GM19193 (cell line): Measurements from ENCODE around the gene ECSCR.
A peak's percentile ranks its signal among the peaks of the same experiment; 100 is the strongest.

Source experiments
- POLR2A ChIP-seq: IDR thresholded peaks from 4 replicates; pipeline ENCODE4 v1.6.1; 2011; ENCODE audit not compliant: insufficient read depth, insufficient read length; ENCODE audit errors: extremely low read depth

Gene ECSCR

GRCh38 chr5:139453683-139454567 is 8.6 kb downstream of the ECSCR start:
- TF ChIP-seq POLR2A: no peak

GRCh38 chr5:139451878-139452660 is 10.5 kb downstream of the ECSCR start:
- TF ChIP-seq POLR2A: no peak

DNA sequence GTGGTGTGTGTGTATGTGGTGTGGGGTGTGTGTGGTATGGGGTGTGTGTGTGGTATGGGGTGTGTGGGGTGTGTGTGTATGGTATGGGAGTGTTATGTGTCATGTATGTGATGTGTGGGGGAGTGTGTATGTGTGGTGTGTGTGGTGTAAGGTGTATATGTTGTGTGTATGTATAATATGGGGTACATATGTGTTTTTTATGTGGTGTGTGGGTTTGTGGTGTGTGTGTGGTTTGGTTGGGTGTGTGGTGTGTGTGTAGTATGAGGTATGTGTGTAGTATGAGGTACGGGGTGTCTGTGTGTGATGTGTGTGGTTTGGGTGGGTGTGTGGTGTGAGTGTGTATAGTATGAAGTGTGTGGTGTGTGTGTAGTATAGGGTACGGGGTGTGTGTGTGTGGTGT is 11.4 kb downstream of the ECSCR start:
- no peak for TF ChIP-seq POLR2A

GRCh38 chr5:139446956-139447779 is 15.4 kb downstream of the ECSCR start:
- TF ChIP-seq POLR2A: no peak

DNA sequence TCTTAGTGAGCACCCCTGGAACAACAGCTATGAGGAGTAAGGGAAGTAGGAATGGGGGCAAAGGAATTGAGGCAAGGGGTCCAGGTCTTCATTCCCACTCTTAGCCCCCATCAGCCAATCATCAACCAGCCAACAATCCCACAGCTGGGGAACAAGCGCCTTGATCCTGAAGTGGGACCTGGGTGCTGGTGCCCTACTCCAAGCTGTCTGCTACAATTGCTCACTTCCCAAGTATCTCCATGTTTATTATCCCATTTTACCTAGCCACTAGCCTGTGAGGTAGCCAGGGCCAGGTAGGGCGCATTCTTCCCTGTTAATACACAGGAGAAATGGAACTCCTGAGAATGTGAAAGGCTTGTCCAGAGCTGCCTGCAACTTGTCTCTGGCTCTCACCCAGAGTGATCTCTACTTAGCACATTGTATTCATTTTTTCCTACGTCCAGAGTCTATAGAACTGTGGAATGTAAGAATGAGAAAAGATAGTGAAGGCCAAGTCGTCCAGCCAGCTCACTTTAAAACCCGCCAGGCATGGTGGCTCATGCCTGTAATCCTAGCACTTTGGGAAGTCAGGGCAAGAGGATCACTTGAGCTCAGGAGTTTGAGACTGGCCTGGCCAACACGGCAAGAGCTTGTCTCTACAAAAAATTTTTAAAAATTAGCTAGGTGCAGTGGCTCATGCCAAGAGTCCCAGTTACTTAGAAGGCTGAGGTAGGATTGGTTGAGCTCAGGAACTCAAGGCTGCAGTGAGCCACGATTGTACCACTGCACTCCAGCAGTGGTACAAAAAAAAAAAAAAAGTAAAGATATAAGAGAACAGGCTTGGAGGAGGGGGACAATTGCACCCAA is 17.0 kb downstream of the ECSCR start:
- TF ChIP-seq POLR2A: no peak

GRCh38 chr5:139443831-139444453 is 18.6 kb downstream of the ECSCR start:
- no peak for TF ChIP-seq POLR2A

GRCh38 chr5:139439013-139439903 is 23.3 kb downstream of the ECSCR start, which contains the start of gene DNAJC18:
TSS of gene DNAJC18 (minus strand) at chr5:139439525. CDS start at chr5:139439445, 80 bp downstream.
- TF ChIP-seq POLR2A: peak; percentile 56

DNA sequence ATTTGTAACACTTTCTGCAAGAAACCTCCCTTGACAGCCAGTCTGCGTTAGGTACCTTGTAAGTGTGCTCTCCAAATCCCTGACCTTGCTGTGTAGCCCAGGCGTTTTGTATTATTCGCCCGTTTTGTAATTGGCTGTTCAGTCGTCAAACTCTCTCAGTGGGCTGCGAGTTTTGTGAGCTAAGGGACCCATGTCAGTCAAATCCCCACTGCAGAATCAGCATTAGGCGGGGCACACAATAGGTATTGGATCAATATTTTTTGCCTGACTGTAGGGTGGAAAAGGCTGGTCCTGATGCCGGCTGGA is 23.9 kb downstream of the ECSCR start:
- no peak for TF ChIP-seq POLR2A

DNA sequence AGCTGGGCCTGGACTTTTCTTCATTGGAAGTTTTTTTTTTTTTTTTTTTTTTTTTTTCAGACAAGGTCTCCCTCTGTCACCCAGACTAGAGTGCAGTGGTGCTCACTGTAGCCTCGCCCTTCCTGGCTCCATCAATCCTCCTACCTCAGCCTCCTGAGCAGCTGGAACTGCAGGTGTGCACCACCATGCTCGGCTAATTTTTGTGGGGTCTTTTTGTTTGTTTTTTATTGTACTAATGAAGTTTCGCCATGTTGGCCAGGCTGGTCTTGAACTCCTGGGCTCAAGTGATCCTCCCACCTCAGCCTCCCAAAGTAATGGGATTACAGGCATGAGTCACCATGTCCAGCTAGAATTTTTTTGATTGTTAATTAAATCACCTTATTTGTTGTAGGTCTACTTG is 26.9 kb downstream of the ECSCR start:
- TF ChIP-seq POLR2A: no peak

DNA sequence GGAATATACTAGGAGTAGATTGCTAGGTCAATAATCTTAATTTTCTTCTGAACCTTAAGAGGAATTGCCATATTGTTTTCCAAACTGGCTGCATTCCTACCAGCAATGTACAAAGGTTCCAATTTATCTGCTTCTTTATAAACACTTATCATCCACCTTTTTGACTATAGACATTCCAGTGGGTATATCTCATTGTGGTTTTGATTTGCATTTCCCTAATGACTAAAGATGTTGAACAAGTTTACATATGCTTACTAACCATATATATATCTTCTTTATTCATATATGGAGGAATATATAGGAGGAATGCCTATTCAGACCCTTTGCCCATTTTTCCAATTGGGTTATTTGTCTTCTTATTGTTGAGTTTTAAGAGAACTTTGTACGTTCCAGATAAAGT is 30.8 kb downstream of the ECSCR start:
- TF ChIP-seq POLR2A: no peak

DNA sequence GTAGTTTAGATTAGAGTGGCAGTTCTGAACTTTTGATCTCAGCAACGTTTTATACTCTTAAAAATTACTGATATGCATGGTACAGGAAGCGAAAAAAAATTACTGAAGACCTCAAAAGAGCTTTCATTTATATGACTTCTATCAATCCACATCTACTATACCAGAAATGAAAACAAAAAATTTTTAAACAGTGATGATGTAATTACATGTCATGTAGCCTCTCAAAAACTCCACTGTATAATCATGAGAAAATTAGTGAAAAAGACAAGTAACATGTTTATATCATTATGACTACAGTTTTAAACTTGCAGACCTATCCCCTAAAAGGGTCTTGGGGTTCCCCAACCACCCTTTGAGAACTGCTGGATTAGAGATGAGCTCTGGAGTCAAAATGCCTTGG is 32.5 kb downstream of the ECSCR start:
- no peak for TF ChIP-seq POLR2A

DNA sequence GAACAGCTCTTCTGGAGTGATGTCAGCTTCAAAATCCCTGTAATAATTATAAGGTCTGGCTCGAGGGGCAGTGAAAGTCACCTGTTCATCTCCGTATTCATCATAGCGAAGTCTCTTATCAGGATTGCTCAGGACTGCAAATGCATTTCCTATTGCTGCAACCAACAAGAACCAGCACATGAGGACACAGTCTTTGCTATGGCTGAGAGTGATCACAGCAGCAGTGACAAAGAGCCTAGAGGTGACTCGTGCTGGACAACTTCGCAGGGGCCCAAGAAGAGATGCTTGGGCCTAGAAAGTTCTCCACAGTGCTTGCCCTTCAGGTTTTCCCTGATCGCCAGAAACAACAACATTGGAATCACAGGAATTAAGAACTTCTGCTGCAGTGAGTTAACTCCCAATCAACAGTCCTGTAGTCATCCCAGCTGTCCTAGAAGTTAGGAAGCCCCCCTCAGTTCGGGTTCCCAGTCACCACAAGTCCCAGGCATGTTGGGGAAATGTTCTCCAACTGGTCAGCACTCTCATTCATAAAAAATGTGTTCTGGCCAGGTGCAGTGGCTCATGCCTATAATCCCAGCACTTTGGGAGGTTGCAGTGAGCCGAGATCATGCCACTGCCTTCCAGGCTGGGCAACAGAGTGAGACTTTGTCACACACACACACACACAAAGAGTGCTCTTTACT is 36.2 kb downstream of the ECSCR start:
- TF ChIP-seq POLR2A: no peak
